H1 (cell line): Measurements from ENCODE around the gene OR8K5. TPM values are rescaled to one million over a fixed set of nuclear protein-coding genes. Genes with fewer than 3 reads are reported as not detected.

ENCODE experiments used
- CREB1 ChIP-seq: IDR thresholded peaks from 2 replicates; pipeline ENCODE4 v1.6.1; 2012; ENCODE audit warnings: inconsistent platforms
- HDAC6 ChIP-seq: IDR thresholded peaks from one replicate; pipeline ENCODE4 v1.7.1; 2012; ENCODE audit warnings: low read depth, mild to moderate bottlenecking, inconsistent platforms, low read length, moderate library complexity
- NANOG ChIP-seq: IDR thresholded peaks from 2 replicates; pipeline ENCODE4 v1.6.1; 2011; ENCODE audit warnings: low read length, low read depth, mild to moderate bottlenecking, inconsistent platforms; ENCODE audit not compliant: insufficient read depth, poor library complexity, severe bottlenecking
- RXRA ChIP-seq: IDR thresholded peaks from 2 replicates; pipeline ENCODE4 v1.6.1; 2011; ENCODE audit warnings: low read depth, mild to moderate bottlenecking, low read length, moderate library complexity; ENCODE audit not compliant: insufficient read depth
- TCF12 ChIP-seq: IDR thresholded peaks from 2 replicates; pipeline ENCODE4 v1.6.1; 2011; ENCODE audit warnings: low read depth, mild to moderate bottlenecking, low read length
- polyA plus RNA-seq, 7 experiments: library from polyadenylated mRNA; depleted of rRNA in 3 of 7; stranded (reverse) in 5 of 7; unstranded in 2 of 7; fragments of >200 nt in 5 of 7; fragments of 200-250 nt in 2 of 7; gene quantifications; 1 replicate in 5 of 7; 2 replicates in 1 of 7; 4 replicates in 1 of 7; pipeline versions ENCODE4 v1.2.1 to v1.2.3, GENCODE V29; 2011 to 2013; ENCODE audit warnings: missing spikeins in 2 of 7, mixed read lengths in 2 of 7
- total RNA-seq: library from RNA; stranded (reverse); fragmentation: NEBNext Ultra II Directional; extraction: Animal tissue kit (Norgen Biotek cat#: 25700); gene quantifications from 2 replicates; pipeline ENCODE4 v1.2.1, GENCODE V29; 2021

The OR8K5 gene
- total and polyA plus RNA-seq, 2 of the 8 experiments (the other 6 are each of a cell fraction or from before 2014, with no cell fraction given), result not detected

DNA sequence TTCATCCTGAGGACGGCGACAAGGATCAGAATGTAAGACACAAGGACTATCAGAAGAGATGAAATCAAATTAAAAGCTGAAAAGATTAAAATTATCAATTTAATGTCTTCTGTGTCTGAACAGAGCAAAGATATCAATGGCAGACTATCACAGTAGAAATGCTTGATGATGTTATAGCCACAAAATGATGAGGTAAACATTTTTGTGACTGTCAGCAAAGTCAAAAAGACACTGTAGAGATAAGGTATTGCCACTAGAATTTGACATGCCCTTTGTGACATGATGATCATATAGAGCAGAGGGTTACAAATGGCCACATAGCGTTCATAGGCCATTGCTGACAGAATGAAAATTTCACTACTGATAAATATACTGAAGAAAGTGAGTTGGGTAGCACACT is 28.5 kb upstream of the OR8K5 start (continued):
- no peak for TF ChIP-seq CREB1
- no peak for TF ChIP-seq TCF12
- TF ChIP-seq HDAC6, result no peak
- TF ChIP-seq NANOG, result no peak
- no peak for TF ChIP-seq RXRA
